PC-9 (cell line): ENCODE results near the gene NR0B1.

Experiments used
- EZH2 ChIP-seq: fragments of 200-600 bp; sonication (generic); IDR thresholded peaks from 2 replicates; pipeline ENCODE4 v1.8.0; 2017; ENCODE audit warnings: antibody characterized with exemption, low read depth
- TF ChIP-seq, protein P1 (sequence below): fragments of 200-600 bp; sonication (generic); conservative IDR thresholded peaks from 2 replicates; pipeline ENCODE4 v1.6.1; 2017; ENCODE audit warnings: mixed run types, antibody characterized with exemption, mild to moderate bottlenecking, moderate library complexity

- TF ChIP-seq, protein P1, sequence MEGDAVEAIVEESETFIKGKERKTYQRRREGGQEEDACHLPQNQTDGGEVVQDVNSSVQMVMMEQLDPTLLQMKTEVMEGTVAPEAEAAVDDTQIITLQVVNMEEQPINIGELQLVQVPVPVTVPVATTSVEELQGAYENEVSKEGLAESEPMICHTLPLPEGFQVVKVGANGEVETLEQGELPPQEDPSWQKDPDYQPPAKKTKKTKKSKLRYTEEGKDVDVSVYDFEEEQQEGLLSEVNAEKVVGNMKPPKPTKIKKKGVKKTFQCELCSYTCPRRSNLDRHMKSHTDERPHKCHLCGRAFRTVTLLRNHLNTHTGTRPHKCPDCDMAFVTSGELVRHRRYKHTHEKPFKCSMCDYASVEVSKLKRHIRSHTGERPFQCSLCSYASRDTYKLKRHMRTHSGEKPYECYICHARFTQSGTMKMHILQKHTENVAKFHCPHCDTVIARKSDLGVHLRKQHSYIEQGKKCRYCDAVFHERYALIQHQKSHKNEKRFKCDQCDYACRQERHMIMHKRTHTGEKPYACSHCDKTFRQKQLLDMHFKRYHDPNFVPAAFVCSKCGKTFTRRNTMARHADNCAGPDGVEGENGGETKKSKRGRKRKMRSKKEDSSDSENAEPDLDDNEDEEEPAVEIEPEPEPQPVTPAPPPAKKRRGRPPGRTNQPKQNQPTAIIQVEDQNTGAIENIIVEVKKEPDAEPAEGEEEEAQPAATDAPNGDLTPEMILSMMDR: no peak
- TF ChIP-seq EZH2: no peak
Measured at GRCh38 chrX:30301208-30301607, 8.0 kb downstream of the NR0B1 start.
